Fibroblast of pulmonary artery (primary cell): ENCODE data around the gene POU2F3.

Experiments
- DNase-seq: peaks from one replicate; pipeline ENCODE4 v3.0.0-alpha.2; 2010; ENCODE audit warnings: low read depth
- H3K4me3 ChIP-seq: replicated peaks from 2 replicates; pipeline ENCODE4 v1.5.1; 2011; ENCODE audit warnings: low read depth, mild to moderate bottlenecking, control low read depth, low read length, moderate library complexity
- CTCF ChIP-seq: IDR thresholded peaks from 2 replicates; pipeline ENCODE4 v1.5.1; 2011; ENCODE audit warnings: mild to moderate bottlenecking, control low read depth, low read length, inconsistent platforms; ENCODE audit errors: missing control alignments

POU2F3 gene

GRCh38 chr11:120210626-120211521 is 29.1 kb upstream of the POU2F3 start, which contains the start of gene OAF:
TSS of gene OAF (plus strand) at chr11:120211032. CDS start at chr11:120211280, 248 bp downstream.
- DNase-seq = peak; percentile 85
- peak within 1 kb of the TSS; percentile 74 for H3K4me3 ChIP-seq
- TF ChIP-seq CTCF = no peak

DNA sequence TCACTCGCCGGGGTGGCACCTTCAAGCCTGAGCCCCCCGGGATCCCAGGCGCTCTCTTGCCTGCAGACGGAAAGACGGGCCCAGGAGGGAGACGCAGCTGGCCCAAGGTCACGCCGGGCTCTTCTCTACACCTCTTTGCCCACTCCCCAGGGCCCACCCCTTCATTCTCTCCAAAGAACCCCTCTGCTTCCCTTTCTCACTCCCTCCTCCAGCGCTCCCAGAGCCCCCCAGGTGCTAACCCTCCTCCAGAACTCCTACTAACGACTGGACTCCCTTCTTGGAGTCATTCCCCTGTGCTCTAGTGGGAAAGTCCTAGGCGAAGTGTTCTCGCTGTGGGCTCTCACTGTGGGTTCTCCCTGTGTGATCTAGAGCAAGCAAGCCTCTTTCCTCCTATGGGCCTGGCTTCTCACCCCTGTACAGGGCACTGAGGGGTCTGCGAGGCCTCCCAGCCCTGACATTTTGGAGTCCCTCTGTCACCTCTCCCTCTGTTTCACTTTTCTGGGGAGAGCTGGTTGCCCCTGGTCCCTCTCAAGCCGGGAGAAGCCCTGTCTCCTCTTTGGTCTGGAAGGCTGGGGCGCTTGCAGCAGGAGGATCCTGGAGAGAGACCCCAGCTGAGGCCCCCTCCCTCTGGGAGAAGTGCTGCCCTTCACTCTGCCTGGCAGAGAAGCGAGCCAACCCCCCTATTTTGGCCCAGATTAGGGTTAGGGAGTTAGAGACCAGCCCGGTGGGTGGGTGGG is 28.2 kb upstream of the POU2F3 start:
- peak overlapping the region; percentile 74 for H3K4me3 ChIP-seq
- DNase-seq = no peak
- no peak for TF ChIP-seq CTCF

DNA sequence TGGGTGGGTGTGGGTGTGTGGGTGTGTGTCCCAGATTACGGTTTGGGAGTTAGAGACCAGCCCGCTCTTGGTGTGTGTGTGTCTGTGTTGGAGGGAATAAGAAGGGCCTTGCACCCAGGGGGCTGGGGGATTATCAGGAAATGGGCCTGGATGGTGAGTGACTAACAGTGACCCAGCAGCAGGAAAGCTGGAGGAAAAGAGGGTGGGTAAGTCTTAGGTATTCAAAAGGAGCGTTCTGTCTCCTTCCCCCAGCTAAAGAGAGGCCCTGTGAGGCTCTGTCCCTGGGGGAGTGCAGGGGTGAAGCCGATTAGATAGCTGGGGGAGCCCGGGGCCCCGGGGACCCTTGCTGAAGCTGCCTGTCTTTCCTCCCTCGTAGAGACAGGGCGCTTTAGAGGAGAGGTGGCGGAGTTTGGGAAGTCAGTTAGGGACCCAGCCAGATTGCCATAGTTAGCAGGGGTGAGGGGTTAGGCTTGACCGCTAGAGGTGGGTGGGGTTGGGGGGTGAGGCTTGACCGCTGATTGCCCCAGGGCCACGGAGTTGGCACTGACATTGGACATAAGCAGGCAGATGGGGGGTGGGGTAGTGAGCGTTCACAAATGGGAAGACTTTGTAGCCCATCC is 27.6 kb upstream of the POU2F3 start:
- peak overlapping the region; percentile 74 for H3K4me3 ChIP-seq
- no peak for DNase-seq
- no peak for TF ChIP-seq CTCF

DNA sequence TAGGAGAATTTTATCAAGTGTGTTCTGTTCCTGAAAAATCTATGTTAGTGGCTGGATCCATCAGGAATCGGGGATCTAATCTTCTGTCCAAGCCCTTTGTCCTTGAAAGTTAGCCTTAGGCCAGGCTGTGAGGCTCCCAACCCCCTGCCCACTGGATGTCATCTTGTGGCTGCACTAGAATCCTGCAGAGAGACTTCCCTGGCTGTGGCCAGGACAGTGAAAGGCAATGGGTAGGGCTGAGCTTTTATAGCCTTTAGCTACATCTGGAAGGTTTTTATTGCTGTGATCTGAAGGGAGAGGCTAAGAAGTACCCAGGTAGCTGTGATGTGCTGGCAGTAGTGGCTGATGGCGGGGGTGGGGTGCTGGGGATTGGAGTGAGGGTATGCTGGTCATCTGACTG is 27.0 kb upstream of the POU2F3 start:
- TF ChIP-seq CTCF = no peak
- peak overlapping the region; percentile 74 for H3K4me3 ChIP-seq
- DNase-seq = no peak

- no peak for TF ChIP-seq CTCF
- H3K4me3 ChIP-seq = no peak overlapping the region
- DNase-seq = no peak
Observed at GRCh38 chr11:120214581-120214980, 25.4 kb upstream of the POU2F3 start.

- H3K4me3 ChIP-seq = no peak overlapping the region
- no peak for TF ChIP-seq CTCF
- DNase-seq = peak; percentile 57
Observed at GRCh38 chr11:120215634-120216033, 24.3 kb upstream of the POU2F3 start.
